HG02938 (cell line): ENCODE data around the gene RING1.
"Not testable (repeated sequence)": the region's sequence is repeated elsewhere in the genome, so short reads cannot be mapped to it uniquely, and the experiment has no call there.

ENCODE experiments used
- ATAC-seq: cut with Tn5 transposase; IDR thresholded peaks from one replicate; pipeline ENCODE4 v1.9.1; 2021; ENCODE audit warnings: mild to moderate bottlenecking, moderate library complexity; ENCODE audit not compliant: unreplicated experiment

The RING1 gene

DNA sequence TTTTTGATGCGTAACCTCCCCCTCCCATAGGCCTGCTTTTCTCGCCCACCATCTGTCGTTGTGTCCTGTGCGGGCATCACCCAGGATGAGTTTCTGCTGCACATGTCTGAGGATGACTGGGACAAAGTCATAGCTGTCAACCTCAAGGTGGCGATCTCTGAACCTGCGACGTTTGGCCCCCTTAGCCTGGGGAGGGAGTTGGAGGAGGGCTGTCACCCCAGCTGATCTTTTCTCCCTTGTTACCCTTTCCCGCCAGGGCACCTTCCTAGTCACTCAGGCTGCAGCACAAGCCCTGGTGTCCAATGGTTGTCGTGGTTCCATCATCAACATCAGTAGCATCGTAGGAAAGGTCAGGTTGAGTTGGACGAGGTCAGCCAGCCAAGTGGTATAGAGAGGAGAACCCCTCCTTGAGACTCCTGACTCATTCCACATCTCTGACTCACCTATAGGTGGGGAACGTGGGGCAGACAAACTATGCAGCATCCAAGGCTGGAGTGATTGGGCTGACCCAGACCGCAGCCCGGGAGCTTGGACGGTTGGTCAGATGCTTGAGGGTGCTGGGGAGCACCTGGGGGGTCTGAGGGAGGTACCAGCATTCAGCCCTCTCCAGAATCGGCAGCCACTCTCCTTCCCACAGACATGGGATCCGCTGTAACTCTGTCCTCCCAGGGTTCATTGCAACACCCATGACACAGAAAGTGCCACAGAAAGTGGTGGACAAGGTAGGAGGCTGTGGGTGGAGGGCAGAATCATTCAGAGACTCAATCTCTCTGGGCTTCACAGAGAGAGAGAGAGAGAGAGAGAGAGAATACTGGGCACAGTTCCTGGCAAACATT is 2.9 kb upstream of the RING1 start:
- no peak for ATAC-seq

DNA sequence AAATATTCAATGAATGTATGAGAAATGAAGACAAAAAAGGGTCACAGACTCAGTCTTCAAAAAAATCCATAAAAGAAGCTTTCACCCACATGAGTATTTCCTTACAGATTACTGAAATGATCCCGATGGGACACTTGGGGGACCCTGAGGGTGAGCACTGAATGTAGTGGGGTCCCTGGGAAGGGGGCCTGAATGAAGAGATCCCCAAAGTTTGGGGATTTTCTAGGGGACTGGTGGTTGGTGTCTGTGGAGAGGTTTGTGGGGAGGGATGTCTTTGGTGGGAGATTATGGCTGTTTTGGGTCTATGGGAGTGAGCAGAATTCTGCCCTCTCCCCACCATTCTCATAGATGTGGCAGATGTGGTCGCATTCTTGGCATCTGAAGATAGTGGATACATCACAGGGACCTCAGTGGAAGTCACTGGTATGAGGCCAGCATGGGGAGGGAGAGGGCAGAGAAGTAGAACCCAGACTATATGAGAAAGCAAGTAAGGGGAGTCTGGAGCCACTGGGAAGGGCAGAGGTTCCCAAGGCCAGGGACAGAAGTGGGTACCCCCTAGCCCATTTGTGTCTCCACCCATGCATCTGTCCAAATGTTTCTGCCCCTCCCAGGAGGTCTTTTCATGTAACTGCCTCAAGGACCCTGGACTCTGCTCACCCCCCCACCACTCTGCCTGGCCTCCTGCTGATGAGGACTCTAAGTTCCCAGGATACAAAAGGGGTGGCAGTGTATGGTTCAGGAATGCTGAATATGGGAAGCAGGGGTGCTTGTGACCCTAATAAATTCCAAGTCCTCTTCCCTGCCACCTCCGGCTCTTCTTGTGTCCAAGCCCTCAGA is 2.1 kb upstream of the RING1 start:
- ATAC-seq, result no peak

DNA sequence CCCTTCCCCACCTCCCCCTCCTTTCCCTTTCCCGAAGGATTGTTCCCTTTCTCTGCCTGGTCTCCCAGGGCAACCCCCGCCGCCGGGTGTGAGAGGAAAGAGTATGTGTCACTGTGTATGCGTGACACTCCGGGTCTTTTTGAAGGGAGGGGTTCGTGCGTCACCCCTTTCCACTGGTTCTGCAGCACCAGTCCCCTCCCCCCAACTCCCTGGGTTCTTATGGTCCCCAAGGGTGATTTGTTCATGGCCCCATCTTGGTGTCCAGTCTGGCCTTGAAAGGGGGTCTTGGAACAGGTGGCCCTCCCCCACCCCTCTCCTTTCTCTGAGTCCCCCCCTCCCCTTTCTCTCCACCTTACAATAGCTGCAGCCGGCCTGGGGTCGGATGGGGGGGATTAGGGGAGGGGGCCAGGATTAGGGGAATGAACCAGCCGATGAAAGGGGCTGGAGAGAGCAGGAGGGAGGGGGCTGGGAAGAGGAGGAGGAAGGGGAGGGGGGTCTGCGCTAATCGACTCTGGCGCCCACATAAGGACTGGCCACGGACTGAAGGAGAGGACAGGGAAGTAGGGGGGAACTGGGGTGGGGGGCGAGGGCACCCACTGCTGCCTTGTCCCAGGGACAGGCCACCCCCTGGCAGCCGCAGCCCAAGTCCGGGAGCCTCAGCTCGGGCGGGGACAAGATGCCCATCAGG is 1.3 kb upstream of the RING1 start:
- no peak for ATAC-seq

DNA sequence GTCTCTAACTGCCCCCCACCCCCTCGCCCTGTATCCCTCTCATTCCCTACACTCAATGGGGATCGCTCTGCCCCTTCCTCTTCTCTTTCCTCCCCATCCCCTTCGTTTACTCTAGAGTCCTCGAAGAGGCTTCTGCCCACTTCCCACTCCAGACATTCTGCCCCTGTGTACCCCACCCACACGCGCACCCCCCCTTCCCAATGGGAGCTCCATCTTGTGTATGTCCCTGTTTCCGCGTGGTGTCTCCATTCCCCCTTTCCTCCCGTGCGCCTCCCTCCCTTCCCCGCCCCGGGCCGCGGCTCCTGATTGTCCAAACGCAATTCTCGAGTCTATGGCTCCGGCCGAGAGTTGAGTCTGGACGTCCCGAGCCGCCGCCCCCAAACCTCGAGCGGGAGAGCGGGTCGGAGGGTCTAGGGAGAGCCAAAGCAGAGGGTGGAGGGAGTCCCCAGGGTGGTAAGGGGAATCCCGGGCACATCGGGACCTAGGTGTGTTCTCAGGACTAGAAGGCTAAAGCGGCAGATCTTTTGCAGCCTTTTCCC is 679 bp upstream of the RING1 start:
- no peak for ATAC-seq

DNA sequence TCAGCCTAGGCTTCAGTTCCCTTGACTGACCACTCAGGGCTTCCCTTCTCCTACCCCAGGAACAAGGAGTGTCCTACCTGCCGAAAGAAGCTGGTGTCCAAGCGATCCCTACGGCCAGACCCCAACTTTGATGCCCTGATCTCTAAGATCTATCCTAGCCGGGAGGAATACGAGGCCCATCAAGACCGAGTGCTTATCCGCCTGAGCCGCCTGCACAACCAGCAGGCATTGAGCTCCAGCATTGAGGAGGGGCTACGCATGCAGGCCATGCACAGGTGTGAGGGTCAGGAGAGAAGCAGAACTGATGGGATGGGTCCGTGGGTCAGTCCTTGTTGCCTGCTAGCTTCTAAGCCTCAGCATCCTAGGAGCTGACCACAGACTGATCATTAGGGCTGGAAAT is 1.6 kb downstream of the RING1 start:
- no peak for ATAC-seq

DNA sequence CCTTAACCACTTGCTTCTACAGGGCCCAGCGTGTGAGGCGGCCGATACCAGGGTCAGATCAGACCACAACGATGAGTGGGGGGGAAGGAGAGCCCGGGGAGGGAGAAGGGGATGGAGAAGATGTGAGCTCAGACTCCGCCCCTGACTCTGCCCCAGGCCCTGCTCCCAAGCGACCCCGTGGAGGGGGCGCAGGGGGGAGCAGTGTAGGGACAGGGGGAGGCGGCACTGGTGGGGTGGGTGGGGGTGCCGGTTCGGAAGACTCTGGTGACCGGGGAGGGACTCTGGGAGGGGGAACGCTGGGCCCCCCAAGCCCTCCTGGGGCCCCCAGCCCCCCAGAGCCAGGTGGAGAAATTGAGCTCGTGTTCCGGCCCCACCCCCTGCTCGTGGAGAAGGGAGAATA is 2.8 kb downstream of the RING1 start:
- no peak for ATAC-seq

DNA sequence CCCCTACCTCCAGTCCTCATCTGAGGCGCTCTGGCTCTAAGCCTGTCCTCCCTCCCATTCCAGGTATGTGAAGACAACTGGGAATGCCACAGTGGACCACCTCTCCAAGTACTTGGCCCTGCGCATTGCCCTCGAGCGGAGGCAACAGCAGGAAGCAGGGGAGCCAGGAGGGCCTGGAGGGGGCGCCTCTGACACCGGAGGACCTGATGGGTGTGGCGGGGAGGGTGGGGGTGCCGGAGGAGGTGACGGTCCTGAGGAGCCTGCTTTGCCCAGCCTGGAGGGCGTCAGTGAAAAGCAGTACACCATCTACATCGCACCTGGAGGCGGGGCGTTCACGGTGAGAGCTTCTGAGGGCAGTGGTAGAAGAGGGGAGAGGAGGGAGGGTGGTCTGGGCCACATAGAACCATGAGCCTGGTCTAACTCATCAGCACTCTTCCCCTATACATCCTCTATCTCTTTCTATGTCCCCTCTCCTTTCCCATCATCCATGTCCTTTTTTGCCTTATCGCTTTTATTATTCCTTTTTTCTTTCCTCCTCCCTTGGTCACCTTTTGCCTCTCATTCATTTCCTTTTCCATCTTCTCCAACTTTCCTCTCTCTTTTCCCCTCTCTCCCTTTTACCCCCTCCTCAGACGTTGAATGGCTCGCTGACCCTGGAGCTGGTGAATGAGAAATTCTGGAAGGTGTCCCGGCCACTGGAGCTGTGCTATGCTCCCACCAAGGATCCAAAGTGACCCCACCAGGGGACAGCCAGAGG is 3.5 kb downstream of the RING1 start:
- ATAC-seq, result no peak

DNA sequence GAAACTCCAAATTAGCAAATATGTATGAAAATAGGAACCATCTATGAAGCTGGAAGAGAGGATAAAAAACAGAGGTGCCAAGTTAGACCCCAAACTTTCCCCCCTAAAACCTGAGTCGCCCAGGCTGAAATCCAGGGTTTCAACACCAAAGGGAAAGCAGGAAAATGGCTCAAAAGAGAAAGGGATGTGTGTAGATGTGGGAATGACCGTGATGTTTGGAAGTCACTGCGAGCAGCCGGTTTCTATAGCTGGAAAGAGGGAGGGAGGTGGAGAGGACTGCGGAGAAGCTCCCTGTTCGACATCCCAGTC is 4.5 kb downstream of the RING1 start:
- ATAC-seq, result no peak

DNA sequence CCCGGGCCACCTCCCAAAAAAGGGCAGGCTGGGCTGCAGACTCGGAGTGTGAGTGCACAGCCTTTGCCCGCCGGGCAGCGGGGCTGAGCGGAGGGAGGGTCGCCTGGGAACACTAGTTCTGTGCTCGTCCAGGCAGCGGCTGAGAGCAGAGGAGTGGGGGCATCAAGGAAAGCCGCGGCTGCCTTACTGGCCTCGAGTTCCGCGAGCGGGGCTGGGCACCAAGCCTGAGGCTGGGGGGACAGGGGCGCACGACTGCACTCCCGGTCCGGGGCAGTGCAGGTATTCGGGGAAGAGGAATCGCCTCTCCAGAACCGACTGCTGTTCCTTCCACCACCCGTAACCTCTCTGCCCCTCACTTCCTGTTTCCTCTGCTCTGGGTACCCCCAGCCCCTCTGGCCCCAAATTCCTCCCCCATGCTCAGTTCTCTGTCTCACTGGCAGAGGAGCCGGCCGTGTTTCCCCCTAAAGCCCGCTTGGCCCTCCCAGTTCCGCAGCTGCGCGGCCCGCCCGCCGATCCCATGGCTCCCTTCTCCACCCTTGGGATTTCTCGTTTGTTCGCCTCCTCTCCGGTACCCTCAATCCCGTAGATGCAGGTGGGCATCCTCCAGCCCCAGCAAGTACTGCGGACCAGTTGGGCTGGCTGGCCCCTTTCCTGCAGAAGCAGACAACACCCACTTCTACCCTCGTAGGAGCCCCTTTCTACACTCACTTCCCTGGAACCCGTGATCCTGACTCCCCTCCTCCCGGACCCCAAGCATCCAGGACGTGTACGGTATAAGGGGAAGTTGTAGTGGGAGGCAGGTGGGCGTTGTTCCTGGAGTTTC is 5.1 kb downstream of the RING1 start:
- no peak for ATAC-seq

DNA sequence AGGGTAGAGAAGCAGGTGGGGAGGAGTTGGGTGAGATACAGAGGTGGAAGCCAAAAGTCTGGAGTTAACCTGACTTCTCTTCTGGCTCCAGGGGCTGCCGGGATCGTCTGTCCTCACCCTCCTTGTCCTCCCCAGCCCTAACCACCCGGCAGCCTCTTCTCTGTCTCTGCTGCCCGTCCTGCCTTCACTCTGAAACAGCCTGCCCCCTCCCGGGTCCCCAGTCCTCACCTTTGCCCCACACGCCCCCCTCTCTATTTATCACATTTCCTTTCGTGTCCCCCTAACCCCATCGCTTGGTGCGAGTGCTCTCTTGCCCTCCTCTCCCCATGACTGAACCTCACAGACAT is 5.7 kb downstream of the RING1 start:
- ATAC-seq, result no peak

DNA sequence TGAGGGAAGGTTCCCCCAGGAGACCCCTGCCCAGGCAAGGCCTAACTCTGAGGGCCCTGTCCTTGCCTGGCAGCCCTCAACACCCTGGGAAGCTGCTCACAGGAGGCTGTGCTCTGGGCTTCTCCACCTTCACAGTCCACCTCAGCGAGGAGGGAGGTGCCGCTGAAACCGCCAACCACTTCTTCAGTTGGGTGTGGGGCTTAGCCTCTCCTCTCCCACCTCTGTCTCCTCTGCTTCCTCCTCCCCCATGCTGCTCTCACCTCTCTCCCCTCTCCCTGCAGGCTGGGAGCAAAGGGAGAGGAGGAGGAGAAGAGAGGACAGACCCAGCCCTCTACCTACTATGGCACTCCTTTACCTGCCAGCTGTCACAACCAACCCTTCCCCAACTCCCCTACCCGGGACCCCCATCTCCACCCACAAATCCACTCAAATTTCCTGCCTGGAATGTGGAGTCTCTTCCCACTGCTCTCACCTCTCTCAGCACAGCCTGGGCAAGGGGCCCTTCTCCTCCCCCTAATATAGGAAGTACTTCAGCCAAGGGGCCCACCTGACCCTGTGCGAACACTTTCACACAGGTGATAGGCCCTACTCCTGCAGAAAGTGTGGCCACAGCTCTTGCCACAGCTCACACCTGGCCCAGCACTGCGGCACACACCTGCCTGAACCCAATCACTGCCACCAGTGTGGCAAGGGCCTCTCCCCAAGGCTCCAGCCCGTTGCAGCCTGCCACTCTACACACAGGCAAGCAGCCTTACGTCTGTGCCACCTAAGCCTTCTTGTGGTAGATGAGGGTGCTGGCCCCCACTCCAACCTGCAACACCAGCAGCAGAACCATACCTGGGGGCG is 7.2 kb downstream of the RING1 start:
- ATAC-seq, result no peak

DNA sequence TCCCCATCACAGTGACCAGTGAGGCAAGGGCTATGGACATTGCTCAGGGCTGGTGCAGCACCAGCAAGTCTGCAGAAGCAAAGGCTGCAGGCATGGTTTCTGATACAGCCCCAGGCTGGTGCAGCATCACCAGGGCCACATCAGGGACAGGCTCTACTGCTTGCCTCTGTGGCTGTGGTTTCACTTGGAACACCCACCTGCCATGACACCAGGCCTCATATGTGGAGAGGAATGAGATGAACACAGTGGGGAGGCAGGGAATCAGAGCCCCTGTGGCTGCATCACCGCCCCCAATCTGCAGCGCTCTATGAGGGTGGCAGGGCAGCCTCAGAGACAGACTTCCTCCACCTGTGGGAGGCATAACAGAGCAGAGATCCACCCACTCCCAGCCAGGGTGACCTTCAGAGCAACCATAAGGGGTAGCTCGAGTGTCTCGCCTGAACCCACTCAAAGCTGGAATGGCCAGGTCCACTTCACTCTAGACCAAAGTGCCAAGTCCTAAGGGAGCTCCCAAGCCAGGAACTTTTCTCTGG is 7.9 kb downstream of the RING1 start:
- ATAC-seq, result no peak

DNA sequence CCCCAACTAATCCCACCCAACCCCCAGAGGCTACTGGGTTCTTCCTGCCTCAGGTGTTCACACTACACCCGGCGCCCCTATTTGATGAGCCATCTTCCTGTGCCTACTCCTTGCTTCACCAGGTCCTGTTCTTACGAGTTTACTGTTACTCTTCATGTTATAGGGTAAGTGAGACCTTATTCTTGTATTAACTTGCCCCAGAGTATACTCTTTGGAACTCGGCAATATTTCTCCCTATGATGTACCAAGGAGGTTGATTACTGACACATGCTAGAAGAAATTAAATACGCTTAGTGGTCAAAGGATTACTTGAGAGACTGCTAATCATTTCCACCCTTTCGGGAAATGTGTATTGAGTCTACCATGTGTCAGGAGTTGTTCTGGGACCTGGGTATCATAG is 8.9 kb downstream of the RING1 start:
- ATAC-seq, result no peak

DNA sequence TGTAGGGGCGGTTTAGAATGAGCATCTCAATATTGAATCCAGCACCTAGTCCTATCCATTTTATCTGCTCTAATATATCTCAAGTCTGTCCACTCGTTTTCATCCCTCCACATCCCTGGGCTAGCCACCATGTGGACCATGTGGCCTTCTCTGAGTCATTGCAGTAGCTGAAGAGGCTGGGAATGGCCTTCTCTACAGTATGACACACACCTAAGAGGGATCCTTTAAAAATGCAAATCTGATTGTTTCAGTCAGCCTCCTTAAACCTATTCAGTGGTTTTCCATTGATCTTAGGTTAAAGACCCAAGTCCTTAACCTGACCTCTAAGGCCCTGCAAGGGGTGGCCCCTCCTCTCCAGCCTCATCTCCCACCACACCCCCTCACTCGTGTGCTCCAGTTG is 9.4 kb downstream of the RING1 start:
- ATAC-seq, result no peak

DNA sequence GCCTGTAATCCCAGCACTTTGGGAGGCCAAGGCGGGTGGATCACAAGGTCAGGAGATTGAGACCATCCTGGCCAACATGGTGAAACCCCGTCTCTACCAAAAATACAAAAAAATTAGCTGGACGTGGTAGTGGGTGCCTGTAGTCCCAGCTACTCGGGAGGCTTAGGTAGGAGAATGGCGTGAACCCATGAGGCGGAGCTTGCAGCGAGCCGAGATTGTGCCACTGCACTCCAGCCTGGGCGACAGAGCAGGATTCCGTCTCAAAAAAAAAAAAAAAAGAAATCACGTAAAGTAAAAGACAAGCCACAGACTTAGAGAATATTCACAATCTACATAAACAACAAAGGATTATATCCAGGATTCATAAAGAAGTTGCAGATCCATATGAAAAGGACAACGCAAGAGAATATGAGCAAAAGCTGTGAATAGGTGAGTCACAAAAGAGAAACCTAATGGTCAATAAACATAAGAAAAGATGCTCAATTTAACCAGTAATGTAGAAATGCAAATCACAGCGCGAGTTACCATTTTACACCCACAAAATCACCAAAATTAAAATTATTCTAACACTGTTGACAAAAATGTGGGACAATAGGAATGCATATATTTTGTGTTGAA is 18.3 kb downstream of the RING1 start:
- ATAC-seq, result not testable (repeated sequence)

DNA sequence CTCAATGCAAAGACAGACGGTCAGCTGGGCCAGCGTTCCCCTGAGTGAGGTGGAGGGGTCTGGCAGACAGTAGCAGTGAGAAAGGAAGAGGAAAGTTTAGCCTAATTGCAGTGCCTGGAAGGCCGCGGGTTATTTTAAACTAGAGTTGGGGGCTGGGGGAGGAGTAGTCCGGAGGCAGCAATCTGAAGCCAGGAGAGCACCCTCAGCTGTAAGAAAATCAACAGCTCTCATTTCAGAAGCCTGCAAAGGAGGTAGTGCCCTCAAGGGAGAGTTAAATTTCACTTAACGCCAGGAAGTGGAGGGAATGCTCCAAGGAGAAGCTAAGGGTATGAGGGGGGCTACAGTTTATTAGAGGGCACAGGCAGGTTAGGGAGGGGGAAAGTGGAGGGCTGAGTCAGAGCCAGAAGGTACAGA is 26.9 kb downstream of the RING1 start:
- ATAC-seq, result no peak

DNA sequence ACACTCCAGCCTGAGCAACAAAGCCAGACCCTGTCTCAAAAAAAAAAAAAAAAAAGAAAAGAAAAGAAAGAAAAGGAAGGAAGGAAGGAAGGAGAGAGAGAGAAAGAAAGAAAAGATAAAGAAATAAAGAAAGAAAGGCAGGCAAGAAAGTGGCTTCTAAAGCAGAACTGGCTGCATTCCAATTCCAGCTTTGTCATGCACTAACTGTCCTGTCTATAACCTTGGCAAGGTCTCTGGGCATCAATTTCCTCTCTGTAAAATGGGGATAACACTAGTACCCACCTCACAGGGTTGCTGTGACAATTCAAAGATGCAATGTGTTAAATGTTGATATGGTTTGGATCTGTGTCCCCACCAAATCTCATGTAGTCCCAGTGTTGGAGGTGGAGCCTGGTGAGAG is 28.0 kb downstream of the RING1 start:
- no peak for ATAC-seq

DNA sequence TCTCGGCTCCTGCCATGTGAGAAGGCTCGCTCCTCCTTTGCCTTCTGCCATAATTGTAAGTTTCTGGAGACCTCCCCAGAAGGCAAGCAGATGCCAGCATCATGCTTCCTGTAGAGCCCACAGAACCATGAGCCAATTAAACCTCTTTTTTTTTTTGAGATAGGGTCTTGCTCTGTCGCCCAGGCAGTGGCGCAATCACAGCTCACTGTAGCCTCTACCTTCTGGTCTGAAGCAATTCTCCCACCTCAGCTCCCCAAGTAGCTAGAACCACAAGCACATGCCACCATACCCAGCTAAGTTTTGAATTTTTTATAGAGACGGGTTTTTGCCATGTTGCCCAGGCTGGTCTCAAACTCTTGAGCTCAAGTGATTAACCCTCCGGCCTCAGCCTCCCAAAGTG is 28.6 kb downstream of the RING1 start:
- no peak for ATAC-seq

DNA sequence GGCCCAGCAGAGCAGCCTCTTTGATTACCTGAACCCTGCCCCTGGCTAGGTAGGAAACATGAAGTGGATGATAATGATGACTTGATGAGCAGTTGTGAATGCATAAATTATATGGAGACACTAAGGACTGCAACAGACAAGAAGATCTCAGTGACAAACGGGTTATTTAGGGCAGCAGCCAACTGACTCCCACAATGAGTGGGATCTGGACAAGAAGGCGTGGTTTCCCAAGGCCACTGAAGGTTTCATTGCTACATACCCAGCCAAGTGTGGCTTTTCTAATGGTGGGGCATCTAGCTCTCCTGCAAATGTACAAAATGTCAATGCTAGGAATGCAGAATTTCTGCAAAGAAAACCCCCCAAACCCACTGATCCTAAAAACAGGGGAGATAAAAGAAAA is 29.4 kb downstream of the RING1 start:
- ATAC-seq, result no peak
